Fibroblast of skin of abdomen (primary cell): ENCODE measurements around the gene ARSH.
"Not testable (repeated sequence)": the region's sequence is repeated elsewhere in the genome, so short reads cannot be mapped to it uniquely, and the experiment has no call there.

Experiments used
- DNase-seq: peaks from one replicate; pipeline ENCODE4 v3.0.0-alpha.2; 2013

ARSH gene

DNA sequence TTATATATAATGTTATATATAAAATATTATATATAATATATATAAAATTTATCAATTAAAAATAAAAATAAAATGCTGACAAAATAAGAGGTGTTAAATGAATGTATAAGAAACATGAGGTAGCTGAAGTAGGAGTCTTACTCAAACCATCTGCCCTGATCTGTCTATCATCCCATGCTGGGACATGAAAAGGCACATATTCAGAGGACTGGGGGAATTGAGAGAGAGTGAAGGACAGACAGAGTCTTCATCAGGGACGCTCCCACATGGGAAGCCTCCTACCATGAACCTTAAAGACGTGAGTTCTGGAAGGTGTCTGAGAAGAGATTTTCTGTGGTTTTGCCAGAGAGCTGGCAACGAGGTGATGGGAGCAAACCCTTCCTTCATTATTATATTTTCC is 30.9 kb downstream of the ARSH start:
- no peak for DNase-seq

DNA sequence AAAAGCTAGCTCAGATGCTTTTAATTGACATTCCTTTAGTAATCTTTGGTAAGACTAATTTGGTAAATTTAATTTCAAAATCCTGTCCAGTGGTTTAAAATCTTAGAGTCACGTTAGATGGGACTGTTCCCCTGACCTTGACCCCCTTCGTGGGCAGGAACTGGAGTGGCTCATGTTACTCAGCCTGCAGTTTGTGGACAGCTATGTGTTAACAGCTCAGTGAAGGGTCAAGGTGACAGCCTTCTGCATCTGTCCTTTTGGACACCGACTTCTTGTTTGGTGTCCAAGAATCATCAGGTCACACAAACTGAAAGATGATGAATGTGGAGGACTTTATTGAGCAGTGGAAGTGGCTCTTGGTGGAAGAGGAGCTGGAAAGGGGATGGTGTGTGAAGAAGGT is 37.9 kb downstream of the ARSH start:
- no peak for DNase-seq

DNA sequence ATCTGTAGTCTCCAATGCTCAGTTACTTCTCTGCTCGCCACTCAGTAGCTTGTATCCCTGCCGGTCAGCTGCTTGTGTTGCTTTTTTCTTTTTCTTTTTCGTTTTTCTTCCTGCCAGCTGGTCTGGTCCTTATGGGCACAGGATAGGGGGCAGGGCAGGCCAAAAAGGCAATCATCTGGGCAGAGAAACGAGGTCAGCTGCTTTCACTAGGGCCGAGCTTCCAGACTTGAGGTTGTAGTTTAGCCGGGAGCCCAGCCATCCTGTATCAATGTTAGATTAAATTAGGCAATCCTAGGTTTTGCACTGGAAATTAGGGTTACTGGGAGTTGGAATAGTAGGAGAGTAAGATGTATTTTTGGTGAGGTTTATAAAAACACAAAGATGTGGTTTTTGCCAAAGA is 38.3 kb downstream of the ARSH start:
- no peak for DNase-seq

DNA sequence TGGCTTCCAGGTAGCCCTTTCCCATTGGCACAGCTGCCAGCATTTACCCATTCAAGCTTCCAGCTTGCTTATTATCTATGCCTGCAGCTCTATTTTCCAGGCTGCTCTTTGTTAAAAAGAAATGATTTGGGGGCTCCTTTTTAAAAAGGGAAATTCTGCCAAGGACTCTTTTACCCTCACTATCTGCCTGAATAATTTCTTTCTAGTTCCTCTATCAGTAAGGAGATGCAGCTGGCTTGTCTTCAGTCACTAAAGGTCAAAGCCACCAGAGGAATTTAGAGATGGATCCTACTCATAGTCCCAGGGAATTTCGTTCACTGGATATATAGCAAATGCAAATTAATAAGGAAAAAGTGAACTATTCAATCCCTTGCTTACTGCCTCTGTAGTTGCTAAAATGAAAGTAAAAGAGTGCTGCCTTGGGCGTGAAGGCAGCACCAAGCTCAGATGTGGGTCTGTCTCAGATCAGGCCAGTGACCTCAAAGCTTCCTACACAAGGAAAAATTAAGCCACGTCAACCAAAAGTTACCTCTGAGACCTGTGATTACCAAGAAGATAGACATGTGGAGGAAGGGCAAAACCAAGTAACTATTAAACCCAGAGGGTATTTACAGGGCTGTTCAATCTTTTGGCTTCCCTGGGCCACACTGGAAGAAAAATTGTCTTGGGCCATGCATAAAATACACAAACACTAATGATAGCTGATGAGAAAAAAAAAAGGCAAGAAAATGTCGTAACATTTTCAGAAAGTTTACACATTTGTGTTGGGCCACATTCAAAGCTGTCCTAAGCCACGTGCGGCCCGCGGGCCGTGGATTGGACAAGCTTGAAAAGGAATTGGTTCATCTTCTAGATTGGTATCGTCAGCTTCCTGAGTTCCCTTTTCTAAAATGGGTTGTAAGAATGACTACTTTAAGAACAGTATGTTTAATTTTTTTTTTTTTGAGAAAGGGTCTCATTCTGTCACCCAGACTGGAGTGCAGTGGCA is 40.2 kb downstream of the ARSH start:
- no peak for DNase-seq

DNA sequence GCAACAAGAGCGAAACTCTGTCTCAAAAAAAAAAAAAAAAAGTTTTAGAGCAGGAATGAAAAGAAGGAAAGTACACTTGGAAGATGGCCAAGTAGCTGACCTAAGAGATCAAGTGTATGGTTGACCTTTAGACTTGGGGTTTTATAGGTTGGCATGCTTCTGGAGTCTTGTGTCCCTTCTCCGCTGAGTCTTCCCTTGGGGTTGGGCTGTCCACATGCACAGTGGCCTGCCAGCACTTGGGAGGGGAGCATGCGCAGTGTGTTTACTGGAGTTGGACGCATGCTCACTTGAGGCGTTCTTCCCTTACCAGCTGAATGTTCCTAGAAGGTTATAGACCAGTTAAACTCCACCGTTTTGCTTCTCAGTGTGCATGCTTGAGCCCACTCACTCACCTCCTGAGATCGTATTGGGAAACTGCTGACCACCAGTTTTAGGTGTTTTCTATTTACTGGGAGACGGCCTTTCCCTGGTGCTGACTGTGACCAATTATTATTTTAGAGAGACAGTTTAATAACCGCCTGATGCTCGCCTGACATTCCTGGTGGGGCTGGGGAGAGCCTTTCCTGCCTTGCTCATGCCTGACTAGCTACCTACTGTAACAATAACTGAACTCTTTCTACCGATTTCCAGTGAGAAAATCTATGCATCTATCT is 44.3 kb downstream of the ARSH start:
- DNase-seq, result not testable (repeated sequence)

DNA sequence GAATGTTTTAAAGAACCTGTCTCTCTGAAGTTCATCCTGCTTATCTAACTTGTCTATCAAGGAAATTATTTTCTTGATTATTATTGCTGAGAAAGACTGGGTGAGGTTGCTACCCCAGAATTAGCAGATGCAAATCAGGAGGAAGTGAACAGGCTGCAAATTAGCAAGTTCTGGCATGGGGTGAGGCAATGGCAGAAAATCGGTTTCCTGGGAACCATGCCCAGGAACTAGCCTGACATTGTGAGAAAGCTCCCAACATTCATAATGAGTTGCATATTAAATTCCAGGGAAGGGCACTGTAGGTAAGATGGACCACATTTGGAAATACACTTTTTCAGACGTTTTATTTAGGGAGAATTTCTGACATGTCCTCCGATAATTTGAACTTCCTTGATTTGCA is 46.5 kb downstream of the ARSH start:
- DNase-seq, result no peak

DNA sequence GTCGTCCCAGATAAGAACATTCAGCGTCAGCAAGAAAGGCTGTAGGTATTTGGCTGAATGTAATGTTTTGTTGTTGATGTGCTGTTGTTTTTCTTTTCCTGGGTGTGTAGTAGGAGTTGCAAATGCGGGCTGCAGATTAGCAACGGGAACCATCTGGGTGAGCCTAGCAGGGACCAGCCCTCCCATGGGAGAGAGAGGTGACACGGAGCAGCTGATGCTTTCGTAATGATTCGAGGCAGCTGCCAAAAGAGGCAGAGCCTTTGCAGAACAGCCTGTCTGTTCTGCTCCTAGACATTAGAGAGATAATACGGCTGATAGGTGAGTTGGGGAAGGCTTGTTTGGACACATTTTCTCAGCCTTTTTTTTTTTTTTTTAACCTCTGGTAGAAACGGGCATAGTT is 60.2 kb downstream of the ARSH start:
- no peak for DNase-seq

DNA sequence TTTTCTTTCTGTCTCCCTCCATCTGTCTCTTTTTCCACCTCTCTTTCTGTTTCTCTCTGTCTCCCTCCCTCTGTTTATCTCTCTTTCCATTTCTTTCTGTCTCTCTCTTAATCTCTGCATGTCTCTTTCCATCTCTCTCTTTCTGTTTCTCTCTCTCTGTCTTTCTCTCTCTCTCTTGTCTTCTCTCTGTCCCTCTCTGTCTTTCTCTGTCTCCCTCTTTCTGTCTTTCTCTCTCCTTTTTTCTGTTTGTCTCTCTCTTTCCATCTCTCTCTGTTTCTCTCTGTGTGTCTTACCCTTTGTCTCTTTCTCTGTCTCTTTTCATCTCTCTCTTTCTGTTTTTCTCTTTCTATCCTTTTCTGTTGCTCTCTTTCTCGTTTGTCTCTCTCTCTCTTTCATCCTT is 69.6 kb downstream of the ARSH start:
- no peak for DNase-seq

DNA sequence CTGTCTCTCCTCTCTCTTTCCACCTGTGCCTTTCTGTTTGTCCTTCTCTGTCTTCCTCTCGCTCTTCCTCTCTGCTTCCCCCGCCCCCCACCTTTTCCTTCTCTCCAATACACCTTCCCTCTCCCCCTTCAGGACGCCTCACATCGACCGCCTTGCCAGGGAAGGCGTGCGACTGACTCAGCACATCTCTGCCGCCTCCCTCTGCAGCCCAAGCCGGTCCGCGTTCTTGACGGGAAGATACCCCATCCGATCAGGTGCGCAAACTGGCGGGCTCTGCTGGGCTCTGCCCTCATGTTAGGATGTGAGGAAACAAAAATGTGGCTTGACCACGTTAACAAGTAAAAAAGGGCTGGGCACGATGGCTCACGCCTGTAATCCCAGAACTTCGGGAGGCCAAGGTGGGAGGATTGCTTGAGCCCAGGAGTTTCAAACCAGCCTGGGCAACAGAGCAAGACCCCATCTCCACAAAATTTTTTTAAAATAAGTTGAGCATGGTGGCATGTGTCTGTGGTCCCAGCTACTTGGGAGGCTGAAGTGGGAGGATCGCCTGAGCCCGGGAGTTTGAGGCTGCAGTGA is 70.2 kb downstream of the ARSH start:
- DNase-seq, result no peak
